Hepatic stellate cell (primary cell): ENCODE data around the gene NCS1.

Source experiments
- DNase-seq: peaks from one replicate; pipeline ENCODE4 v3.0.0; 2011; ENCODE audit warnings: low spot score

The NCS1 gene

GRCh38 chr9:130176760-130177159 is 4.6 kb downstream of the NCS1 start:
- no peak for DNase-seq

- no peak for DNase-seq
Measured at GRCh38 chr9:130177898-130178805, 5.9 kb downstream of the NCS1 start.

- no peak for DNase-seq
Measured at GRCh38 chr9:130179331-130179907, 7.2 kb downstream of the NCS1 start.

- DNase-seq, result no peak
Measured at GRCh38 chr9:130180516-130180915, 8.3 kb downstream of the NCS1 start.

GRCh38 chr9:130181678-130182380 is 9.6 kb downstream of the NCS1 start:
- no peak for DNase-seq

- DNase-seq, result no peak
Measured at GRCh38 chr9:130182381-130182909, 10.2 kb downstream of the NCS1 start.

- DNase-seq, result peak; percentile 96
Measured at GRCh38 chr9:130183133-130183762, 11.0 kb downstream of the NCS1 start.

GRCh38 chr9:130185017-130185416 is 12.8 kb downstream of the NCS1 start:
- DNase-seq, result no peak

GRCh38 chr9:130185490-130186031 is 13.4 kb downstream of the NCS1 start:
- peak; percentile 83 for DNase-seq

GRCh38 chr9:130186051-130186450 is 13.8 kb downstream of the NCS1 start:
- DNase-seq, result no peak

GRCh38 chr9:130186839-130187522 is 14.8 kb downstream of the NCS1 start:
- peak; percentile 95 for DNase-seq

- DNase-seq, result no peak
Measured at GRCh38 chr9:130187523-130187846, 15.3 kb downstream of the NCS1 start.

- no peak for DNase-seq
Measured at GRCh38 chr9:130188860-130189481, 16.8 kb downstream of the NCS1 start.

- DNase-seq, result peak; percentile 70
Measured at GRCh38 chr9:130189840-130190239, 17.6 kb downstream of the NCS1 start.

GRCh38 chr9:130191068-130191748 is 19.0 kb downstream of the NCS1 start:
- no peak for DNase-seq

- no peak for DNase-seq
Measured at GRCh38 chr9:130191749-130192120, 19.5 kb downstream of the NCS1 start.

GRCh38 chr9:130192382-130192999 is 20.3 kb downstream of the NCS1 start:
- no peak for DNase-seq

GRCh38 chr9:130193103-130193502 is 20.9 kb downstream of the NCS1 start:
- no peak for DNase-seq

- DNase-seq, result peak; percentile 37
Measured at GRCh38 chr9:130193531-130194377, 21.6 kb downstream of the NCS1 start.
